HL-60 (cell line): ENCODE results near the gene FUT8.
"Not testable (repeated sequence)": the region's sequence is repeated elsewhere in the genome, so short reads cannot be mapped to it uniquely, and the experiment has no call there.

Experiments
- DNase-seq, 2 experiments: peaks; one replicate each; pipeline ENCODE4 v3.0.0-alpha.2; 2010 to 2020; ENCODE audit warnings: low read depth in 1 of 2, low spot score in 1 of 2
- H3K27ac ChIP-seq: fragments of 250-450 bp; sonication (Bioruptor Pico); replicated peaks from 2 replicates; pipeline ENCODE4 v1.5.1; 2020; ENCODE audit warnings: mild to moderate bottlenecking, moderate library complexity
- H3K27me3 ChIP-seq: fragments of 250-450 bp; sonication (Bioruptor Pico); 2 replicates; pipeline ENCODE4 v1.5.1; 2021; ENCODE audit warnings: mild to moderate bottlenecking, moderate library complexity; ENCODE audit not compliant: insufficient read depth, poor library complexity, severe bottlenecking
- H3K4me3 ChIP-seq: replicated peaks from 2 replicates; pipeline ENCODE4 v1.5.1; 2011; ENCODE audit warnings: mild to moderate bottlenecking, control low read depth, low read length; ENCODE audit not compliant: insufficient read depth
- CTCF ChIP-seq: IDR thresholded peaks from one replicate; pipeline ENCODE4 v1.5.1; 2011; ENCODE audit warnings: low read length, control low read depth, inconsistent platforms; ENCODE audit not compliant: insufficient read depth
- GABPA ChIP-seq: IDR thresholded peaks from 2 replicates; pipeline ENCODE4 v1.6.1; 2012; ENCODE audit warnings: low read depth
- POLR2AphosphoS5 ChIP-seq: IDR thresholded peaks from 2 replicates; pipeline ENCODE4 v1.6.1; 2012; ENCODE audit warnings: low read depth
- SPI1 ChIP-seq: IDR thresholded peaks from 2 replicates; pipeline ENCODE4 v1.6.1; 2012; ENCODE audit warnings: low read depth, mild to moderate bottlenecking, borderline replicate concordance
- TF ChIP-seq, protein P1 (sequence below): IDR thresholded peaks from 2 replicates; pipeline ENCODE4 v1.6.1; 2012; ENCODE audit warnings: low read depth; ENCODE audit not compliant: insufficient replicate concordance

The FUT8 gene

GRCh38 chr14:65676361-65677014 lies 264.0 kb downstream of the FUT8 start:
- DNase-seq: no peak
- Histone ChIP-seq H3K27ac (no peak overlapping the region), H3K27me3 (no peaks in the 10 kb centered on the region), H3K4me3 (no peak overlapping the region)
- no peak for TF ChIP-seq SPI1
- TF ChIP-seq GABPA: no peak
- TF ChIP-seq CTCF: no peak
- TF ChIP-seq, protein P1, sequence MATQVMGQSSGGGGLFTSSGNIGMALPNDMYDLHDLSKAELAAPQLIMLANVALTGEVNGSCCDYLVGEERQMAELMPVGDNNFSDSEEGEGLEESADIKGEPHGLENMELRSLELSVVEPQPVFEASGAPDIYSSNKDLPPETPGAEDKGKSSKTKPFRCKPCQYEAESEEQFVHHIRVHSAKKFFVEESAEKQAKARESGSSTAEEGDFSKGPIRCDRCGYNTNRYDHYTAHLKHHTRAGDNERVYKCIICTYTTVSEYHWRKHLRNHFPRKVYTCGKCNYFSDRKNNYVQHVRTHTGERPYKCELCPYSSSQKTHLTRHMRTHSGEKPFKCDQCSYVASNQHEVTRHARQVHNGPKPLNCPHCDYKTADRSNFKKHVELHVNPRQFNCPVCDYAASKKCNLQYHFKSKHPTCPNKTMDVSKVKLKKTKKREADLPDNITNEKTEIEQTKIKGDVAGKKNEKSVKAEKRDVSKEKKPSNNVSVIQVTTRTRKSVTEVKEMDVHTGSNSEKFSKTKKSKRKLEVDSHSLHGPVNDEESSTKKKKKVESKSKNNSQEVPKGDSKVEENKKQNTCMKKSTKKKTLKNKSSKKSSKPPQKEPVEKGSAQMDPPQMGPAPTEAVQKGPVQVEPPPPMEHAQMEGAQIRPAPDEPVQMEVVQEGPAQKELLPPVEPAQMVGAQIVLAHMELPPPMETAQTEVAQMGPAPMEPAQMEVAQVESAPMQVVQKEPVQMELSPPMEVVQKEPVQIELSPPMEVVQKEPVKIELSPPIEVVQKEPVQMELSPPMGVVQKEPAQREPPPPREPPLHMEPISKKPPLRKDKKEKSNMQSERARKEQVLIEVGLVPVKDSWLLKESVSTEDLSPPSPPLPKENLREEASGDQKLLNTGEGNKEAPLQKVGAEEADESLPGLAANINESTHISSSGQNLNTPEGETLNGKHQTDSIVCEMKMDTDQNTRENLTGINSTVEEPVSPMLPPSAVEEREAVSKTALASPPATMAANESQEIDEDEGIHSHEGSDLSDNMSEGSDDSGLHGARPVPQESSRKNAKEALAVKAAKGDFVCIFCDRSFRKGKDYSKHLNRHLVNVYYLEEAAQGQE: no peak
- TF ChIP-seq POLR2AphosphoS5: no peak

GRCh38 chr14:65685572-65685971 lies 273.0 kb downstream of the FUT8 start:
- no peak for DNase-seq
- no peak for TF ChIP-seq CTCF

GRCh38 chr14:65686761-65687160 lies 274.2 kb downstream of the FUT8 start:
- no peak overlapping the region for H3K27ac ChIP-seq
- no peak overlapping the region for H3K4me3 ChIP-seq
- H3K27me3 ChIP-seq: no peaks in the 10 kb centered on the region
- DNase-seq: no peak
- no peak for TF ChIP-seq CTCF
- TF ChIP-seq, protein P1: no peak
- no peak for TF ChIP-seq GABPA

More at GRCh38 chr14:65685572-65685971, 273.0 kb downstream of the FUT8 start:
- Histone ChIP-seq H3K4me3 (no peak overlapping the region), H3K27me3 (no peaks in the 10 kb centered on the region), H3K27ac (no peak overlapping the region)

- Histone ChIP-seq H3K4me3 (no peak overlapping the region), H3K27ac (no peak overlapping the region), H3K27me3 (no peaks in the 10 kb centered on the region)
- TF ChIP-seq POLR2AphosphoS5 (no peak), SPI1 (no peak), CTCF (no peak), GABPA (no peak)
- TF ChIP-seq, protein P1: no peak
- no peak for DNase-seq
Observed at GRCh38 chr14:65689070-65689469, 276.5 kb downstream of the FUT8 start.

- DNase-seq, H3K27me3 ChIP-seq, H3K27ac ChIP-seq, H3K4me3 ChIP-seq: not testable (repeated sequence)
Observed at GRCh38 chr14:65692566-65692965, 280.0 kb downstream of the FUT8 start.
